Daoy (cell line): ENCODE results near the gene C2CD4B. TPM values are rescaled to one million over a fixed set of nuclear protein-coding genes. Genes with fewer than 3 reads are reported as not detected.
A peak's percentile ranks its signal among the peaks of the same experiment; 100 is the strongest.

Source experiments
- DNase-seq: peaks from one replicate; pipeline ENCODE4 v3.0.0-alpha.2; 2015; ENCODE audit warnings: low read depth
- total RNA-seq: library from RNA; depleted of rRNA; stranded (reverse); fragments of >200 nt; shearing (Covaris generic); gene quantifications from 2 replicates; pipeline ENCODE4 v1.2.3, GENCODE V29; 2014; rRNA removed

Gene C2CD4B
- total RNA-seq = not detected in 2 replicates

- DNase-seq = peak; percentile 5
These were observed at the start of gene C2CD4B for GRCh38 chr15:62165104-62165792. TSS of gene C2CD4B (minus strand) at chr15:62165285. CDS start at chr15:62164984, 301 bp downstream.

GRCh38 chr15:62212741-62213140 is 47.7 kb upstream of the C2CD4B start:
- DNase-seq = no peak

- no peak for DNase-seq
These were observed 46.3 kb upstream of the C2CD4B start for GRCh38 chr15:62211348-62211747.

GRCh38 chr15:62209821-62210220 is 44.7 kb upstream of the C2CD4B start:
- no peak for DNase-seq

GRCh38 chr15:62209322-62209721 is 44.2 kb upstream of the C2CD4B start:
- DNase-seq = no peak

- DNase-seq = no peak
These were observed 43.8 kb upstream of the C2CD4B start for GRCh38 chr15:62208884-62209283.

- DNase-seq = no peak
These were observed 43.3 kb upstream of the C2CD4B start for GRCh38 chr15:62208367-62208766.

- DNase-seq = no peak
These were observed 25.6 kb upstream of the C2CD4B start for GRCh38 chr15:62190675-62191074.

GRCh38 chr15:62190274-62190673 is 25.2 kb upstream of the C2CD4B start:
- DNase-seq = no peak

- no peak for DNase-seq
These were observed 23.7 kb upstream of the C2CD4B start for GRCh38 chr15:62188744-62189143.

- DNase-seq = no peak
These were observed 22.8 kb upstream of the C2CD4B start for GRCh38 chr15:62187910-62188309.

GRCh38 chr15:62187425-62187824 is 22.3 kb upstream of the C2CD4B start:
- DNase-seq = no peak

GRCh38 chr15:62186578-62186977 is 21.5 kb upstream of the C2CD4B start:
- DNase-seq = no peak

GRCh38 chr15:62183130-62183529 is 18.0 kb upstream of the C2CD4B start:
- no peak for DNase-seq

GRCh38 chr15:62173215-62173614 is 8.1 kb upstream of the C2CD4B start:
- DNase-seq = peak; percentile 41

GRCh38 chr15:62171882-62172281 is 6.8 kb upstream of the C2CD4B start:
- no peak for DNase-seq

- DNase-seq = peak; percentile 14
These were observed 799 bp upstream of the C2CD4B start for GRCh38 chr15:62165793-62166375.

- DNase-seq = peak; percentile 22
These were observed 535 bp downstream of the C2CD4B start for GRCh38 chr15:62164396-62165103.

GRCh38 chr15:62164014-62164395 is 1.1 kb downstream of the C2CD4B start:
- DNase-seq = peak; percentile 22

- no peak for DNase-seq
These were observed 1.6 kb downstream of the C2CD4B start for GRCh38 chr15:62163397-62164013.

GRCh38 chr15:62153228-62153627 is 11.9 kb downstream of the C2CD4B start:
- DNase-seq = no peak

- DNase-seq = no peak
These were observed 14.6 kb downstream of the C2CD4B start for GRCh38 chr15:62150445-62150844.

GRCh38 chr15:62149729-62150128 is 15.4 kb downstream of the C2CD4B start:
- no peak for DNase-seq
